NT2/D1 (cell line): Measurements from ENCODE around the gene HERC6.
"Not testable (repeated sequence)": the region's sequence is repeated elsewhere in the genome, so short reads cannot be mapped to it uniquely, and the experiment has no call there.

Source experiments
- DNase-seq: peaks from one replicate; pipeline ENCODE4 v3.0.0-alpha.2; 2011; ENCODE audit warnings: low read depth, low spot score
- H3K27me3 ChIP-seq: 2 replicates; pipeline ENCODE4 v1.6.0; 2011; ENCODE audit warnings: mild to moderate bottlenecking; ENCODE audit not compliant: insufficient read length, insufficient read depth
- H3K36me3 ChIP-seq: 2 replicates; pipeline ENCODE4 v1.6.1; 2011; ENCODE audit warnings: mild to moderate bottlenecking, low read length, mixed read lengths; ENCODE audit not compliant: insufficient read depth, insufficient read length
- H3K4me1 ChIP-seq: 2 replicates; pipeline ENCODE4 v1.5.1; 2011; ENCODE audit not compliant: insufficient read depth, insufficient read length
- H3K4me3 ChIP-seq: 2 replicates; pipeline ENCODE4 v1.5.1; 2011; ENCODE audit warnings: low read depth; ENCODE audit not compliant: insufficient read length
- H3K9ac ChIP-seq: 2 replicates; pipeline ENCODE4 v1.6.0; 2011; ENCODE audit warnings: low read depth; ENCODE audit not compliant: insufficient read length
- H3K9me3 ChIP-seq: 2 replicates; pipeline ENCODE4 v1.5.1; 2011; ENCODE audit warnings: mild to moderate bottlenecking, low read length; ENCODE audit not compliant: insufficient read depth
- SUZ12 ChIP-seq: IDR thresholded peaks from 2 replicates; pipeline ENCODE4 v1.6.1; 2011; ENCODE audit not compliant: insufficient read length, insufficient read depth; ENCODE audit errors: extremely low read depth
- YY1 ChIP-seq: IDR thresholded peaks from 2 replicates; pipeline ENCODE4 v1.6.1; 2011; ENCODE audit not compliant: insufficient read length, insufficient read depth
- ZNF274 ChIP-seq: IDR thresholded peaks from 2 replicates; pipeline ENCODE4 v1.6.1; 2011; ENCODE audit warnings: mild to moderate bottlenecking, low read depth, low read length

Gene HERC6

GRCh38 chr4:88440146-88440545 lies 61.5 kb downstream of the HERC6 start:
- H3K36me3 ChIP-seq, result peaks cover 11% of the 10 kb centered on the region
- no peak overlapping the region for H3K4me3 ChIP-seq
- no peak for TF ChIP-seq ZNF274
- no peak for TF ChIP-seq YY1
- TF ChIP-seq SUZ12, result no peak
- H3K9ac ChIP-seq, result no peak overlapping the region
- H3K4me1 ChIP-seq, result no peaks in the 10 kb centered on the region
- H3K9me3 ChIP-seq, result peaks cover 28% of the 10 kb centered on the region
- no peak for DNase-seq
- no peaks in the 10 kb centered on the region for H3K27me3 ChIP-seq

GRCh38 chr4:88441696-88442095 lies 63.0 kb downstream of the HERC6 start:
- TF ChIP-seq SUZ12 (no peak), ZNF274 (no peak), YY1 (no peak)
- Histone ChIP-seq H3K36me3 (peaks cover 11% of the 10 kb centered on the region), H3K9me3 (peaks cover 28% of the 10 kb centered on the region)

GRCh38 chr4:88442689-88443191 lies 64.1 kb downstream of the HERC6 start:
- peaks cover 28% of the 10 kb centered on the region for H3K9me3 ChIP-seq
- H3K9ac ChIP-seq, result no peak overlapping the region
- peaks cover 11% of the 10 kb centered on the region for H3K36me3 ChIP-seq
- H3K27me3 ChIP-seq, result no peaks in the 10 kb centered on the region
- no peak for TF ChIP-seq ZNF274
- no peak overlapping the region for H3K4me3 ChIP-seq
- DNase-seq, result no peak
- H3K4me1 ChIP-seq, result no peaks in the 10 kb centered on the region

More at GRCh38 chr4:88441696-88442095, 63.0 kb downstream of the HERC6 start:
- Histone ChIP-seq H3K27me3 (no peaks in the 10 kb centered on the region), H3K9ac (no peak overlapping the region), H3K4me3 (no peak overlapping the region), H3K4me1 (no peaks in the 10 kb centered on the region)
- no peak for DNase-seq

GRCh38 chr4:88443486-88443885 lies 64.8 kb downstream of the HERC6 start:
- no peak for DNase-seq
- Histone ChIP-seq H3K36me3 (peaks cover 11% of the 10 kb centered on the region), H3K4me3 (no peak overlapping the region), H3K4me1 (no peaks in the 10 kb centered on the region), H3K9me3 (peaks cover 25% of the 10 kb centered on the region), H3K27me3 (no peaks in the 10 kb centered on the region), H3K9ac (no peak overlapping the region)
- TF ChIP-seq SUZ12 (no peak), ZNF274 (no peak), YY1 (no peak)

GRCh38 chr4:88445252-88445651 lies 66.6 kb downstream of the HERC6 start:
- H3K9ac ChIP-seq, result no peak overlapping the region
- TF ChIP-seq YY1 (no peak), SUZ12 (no peak), ZNF274 (no peak)
- H3K27me3 ChIP-seq, result no peaks in the 10 kb centered on the region
- no peak overlapping the region for H3K4me3 ChIP-seq
- peaks cover 11% of the 10 kb centered on the region for H3K36me3 ChIP-seq
- no peak for DNase-seq
- peaks cover 18% of the 10 kb centered on the region for H3K9me3 ChIP-seq
- no peaks in the 10 kb centered on the region for H3K4me1 ChIP-seq

GRCh38 chr4:88446124-88446523 lies 67.5 kb downstream of the HERC6 start:
- no peak for DNase-seq

GRCh38 chr4:88447371-88448095 lies 68.9 kb downstream of the HERC6 start:
- H3K9me3 ChIP-seq, result peaks cover 16% of the 10 kb centered on the region
- H3K9ac ChIP-seq, result no peak overlapping the region
- no peaks in the 10 kb centered on the region for H3K27me3 ChIP-seq
- TF ChIP-seq SUZ12 (no peak), YY1 (no peak), ZNF274 (no peak)
- H3K4me1 ChIP-seq, result no peaks in the 10 kb centered on the region
- no peak for DNase-seq
- peaks cover 6% of the 10 kb centered on the region for H3K36me3 ChIP-seq
- H3K4me3 ChIP-seq, result no peak overlapping the region

More at GRCh38 chr4:88446124-88446523, 67.5 kb downstream of the HERC6 start:
- Histone ChIP-seq H3K4me1 (no peaks in the 10 kb centered on the region), H3K9me3 (peaks cover 18% of the 10 kb centered on the region), H3K27me3 (no peaks in the 10 kb centered on the region), H3K36me3 (peaks cover 11% of the 10 kb centered on the region), H3K4me3 (no peak overlapping the region), H3K9ac (no peak overlapping the region)
- TF ChIP-seq YY1 (no peak), ZNF274 (no peak), SUZ12 (no peak)

GRCh38 chr4:88448211-88448765 lies 69.6 kb downstream of the HERC6 start:
- peaks cover 16% of the 10 kb centered on the region; the same call in 1 of the 2 replicates for H3K9me3 ChIP-seq
- not testable (repeated sequence) for H3K4me3 ChIP-seq, DNase-seq, H3K27me3 ChIP-seq, H3K4me1 ChIP-seq, H3K9ac ChIP-seq, H3K36me3 ChIP-seq
